HPDE6-E6E7 (cell line): ENCODE results near the gene INO80E.

Experiments used
- DNase-seq: peaks from one replicate; pipeline ENCODE4 v3.0.0; 2011; ENCODE audit warnings: missing footprints; ENCODE audit errors: extremely low spot score

INO80E gene

GRCh38 chr16:29975811-29976511 is 20.1 kb upstream of the INO80E start:
- no peak for DNase-seq

- no peak for DNase-seq
Observed at GRCh38 chr16:29977063-29977825, 18.8 kb upstream of the INO80E start.

DNA sequence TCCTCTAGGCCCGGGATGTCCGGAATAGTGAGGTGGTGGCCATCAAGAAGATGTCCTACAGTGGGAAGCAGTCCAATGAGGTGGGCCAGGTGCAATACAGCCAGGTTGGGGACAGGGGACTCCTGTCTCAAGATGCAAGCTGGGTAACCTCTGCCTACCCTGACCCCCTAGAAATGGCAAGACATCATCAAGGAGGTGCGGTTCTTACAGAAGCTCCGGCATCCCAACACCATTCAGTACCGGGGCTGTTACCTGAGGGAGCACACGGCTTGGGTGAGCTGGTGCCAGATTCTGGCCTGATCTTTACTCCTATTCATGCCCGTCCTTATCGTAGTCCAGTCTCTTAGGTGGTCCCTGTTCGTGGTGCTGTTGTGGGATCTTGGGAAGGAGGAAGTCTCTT is 18.0 kb upstream of the INO80E start:
- DNase-seq: no peak

DNA sequence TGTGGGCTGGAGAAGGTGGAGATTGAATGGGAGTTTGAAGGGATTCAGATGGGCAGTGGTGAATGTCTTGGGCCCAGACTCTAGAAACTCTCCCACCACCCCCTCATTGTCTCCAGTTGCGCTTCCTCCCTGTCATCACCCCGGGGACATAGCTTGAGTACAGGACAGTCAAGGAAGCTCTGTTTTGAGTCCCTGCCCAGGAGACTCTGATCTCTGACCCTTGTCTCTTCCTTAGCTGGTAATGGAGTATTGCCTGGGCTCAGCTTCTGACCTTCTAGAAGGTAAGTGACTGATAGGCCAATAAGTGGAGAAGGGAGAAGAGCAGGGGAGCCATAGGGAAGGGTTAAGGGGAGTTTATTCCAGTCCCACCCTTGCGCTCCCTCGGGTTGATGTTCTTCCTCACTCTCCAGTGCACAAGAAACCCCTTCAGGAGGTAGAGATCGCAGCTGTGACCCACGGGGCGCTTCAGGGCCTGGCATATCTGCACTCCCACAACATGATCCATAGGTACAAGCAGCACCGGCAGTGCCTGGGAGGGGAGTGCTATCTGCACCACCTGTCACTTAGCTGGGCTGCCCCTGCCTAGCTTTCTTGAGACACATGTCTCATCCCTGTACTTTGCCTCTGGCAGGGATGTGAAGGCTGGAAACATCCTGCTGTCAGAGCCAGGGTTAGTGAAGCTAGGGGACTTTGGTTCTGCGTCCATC is 17.3 kb upstream of the INO80E start:
- no peak for DNase-seq

GRCh38 chr16:29982560-29983419 is 13.3 kb upstream of the INO80E start:
- no peak for DNase-seq

- no peak for DNase-seq
Observed at GRCh38 chr16:29983420-29984136, 12.5 kb upstream of the INO80E start.

- DNase-seq: no peak
Observed at GRCh38 chr16:29984137-29984763, 11.8 kb upstream of the INO80E start.

- no peak for DNase-seq
Observed at GRCh38 chr16:29984764-29985147, 11.3 kb upstream of the INO80E start.

DNA sequence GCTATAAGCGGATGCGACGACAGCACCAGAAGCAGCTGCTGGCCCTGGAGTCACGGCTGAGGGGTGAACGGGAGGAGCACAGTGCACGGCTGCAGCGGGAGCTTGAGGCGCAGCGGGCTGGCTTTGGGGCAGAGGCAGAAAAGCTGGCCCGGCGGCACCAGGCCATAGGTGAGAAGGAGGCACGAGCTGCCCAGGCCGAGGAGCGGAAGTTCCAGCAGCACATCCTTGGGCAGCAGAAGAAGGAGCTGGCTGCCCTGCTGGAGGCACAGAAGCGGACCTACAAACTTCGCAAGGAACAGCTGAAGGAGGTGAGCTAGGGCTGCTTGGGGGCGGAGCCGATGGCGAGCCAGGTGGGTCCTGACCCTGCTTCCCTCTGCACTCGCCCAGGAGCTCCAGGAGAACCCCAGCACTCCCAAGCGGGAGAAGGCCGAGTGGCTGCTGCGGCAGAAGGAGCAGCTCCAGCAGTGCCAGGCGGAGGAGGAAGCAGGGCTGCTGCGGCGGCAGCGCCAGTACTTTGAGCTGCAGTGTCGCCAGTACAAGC is 10.7 kb upstream of the INO80E start:
- no peak for DNase-seq

DNA sequence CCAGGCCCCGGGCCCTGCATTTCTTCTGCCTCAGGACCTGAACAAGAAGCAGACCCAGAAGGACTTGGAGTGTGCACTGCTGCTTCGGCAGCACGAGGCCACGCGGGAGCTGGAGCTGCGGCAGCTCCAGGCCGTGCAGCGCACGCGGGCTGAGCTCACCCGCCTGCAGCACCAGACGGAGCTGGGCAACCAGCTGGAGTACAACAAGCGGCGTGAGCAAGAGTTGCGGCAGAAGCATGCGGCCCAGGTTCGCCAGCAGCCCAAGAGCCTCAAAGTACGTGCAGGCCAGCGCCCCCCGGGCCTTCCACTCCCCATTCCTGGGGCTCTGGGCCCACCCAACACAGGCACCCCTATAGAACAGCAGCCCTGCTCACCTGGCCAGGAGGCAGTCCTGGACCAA is 9.8 kb upstream of the INO80E start:
- DNase-seq: no peak

- no peak for DNase-seq
Observed at GRCh38 chr16:29986931-29987330, 9.1 kb upstream of the INO80E start.

DNA sequence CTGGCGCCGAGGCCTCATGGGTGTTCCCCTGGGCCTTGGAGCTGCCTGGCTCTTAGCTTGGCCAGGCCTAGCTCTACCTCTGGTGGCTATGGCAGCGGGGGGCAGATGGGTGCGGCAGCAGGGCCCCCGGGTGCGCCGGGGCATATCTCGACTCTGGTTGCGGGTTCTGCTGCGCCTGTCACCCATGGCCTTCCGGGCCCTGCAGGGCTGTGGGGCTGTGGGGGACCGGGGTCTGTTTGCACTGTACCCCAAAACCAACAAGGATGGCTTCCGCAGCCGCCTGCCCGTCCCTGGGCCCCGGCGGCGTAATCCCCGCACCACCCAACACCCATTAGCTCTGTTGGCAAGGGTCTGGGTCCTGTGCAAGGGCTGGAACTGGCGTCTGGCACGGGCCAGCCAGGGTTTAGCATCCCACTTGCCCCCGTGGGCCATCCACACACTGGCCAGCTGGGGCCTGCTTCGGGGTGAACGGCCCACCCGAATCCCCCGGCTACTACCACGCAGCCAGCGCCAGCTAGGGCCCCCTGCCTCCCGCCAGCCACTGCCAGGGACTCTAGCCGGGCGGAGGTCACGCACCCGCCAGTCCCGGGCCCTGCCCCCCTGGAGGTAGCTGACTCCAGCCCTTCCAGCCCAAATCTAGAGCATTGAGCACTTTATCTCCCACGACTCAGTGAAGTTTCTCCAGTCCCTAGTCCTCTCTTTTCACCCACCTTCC is 8.5 kb upstream of the INO80E start:
- DNase-seq: no peak

DNA sequence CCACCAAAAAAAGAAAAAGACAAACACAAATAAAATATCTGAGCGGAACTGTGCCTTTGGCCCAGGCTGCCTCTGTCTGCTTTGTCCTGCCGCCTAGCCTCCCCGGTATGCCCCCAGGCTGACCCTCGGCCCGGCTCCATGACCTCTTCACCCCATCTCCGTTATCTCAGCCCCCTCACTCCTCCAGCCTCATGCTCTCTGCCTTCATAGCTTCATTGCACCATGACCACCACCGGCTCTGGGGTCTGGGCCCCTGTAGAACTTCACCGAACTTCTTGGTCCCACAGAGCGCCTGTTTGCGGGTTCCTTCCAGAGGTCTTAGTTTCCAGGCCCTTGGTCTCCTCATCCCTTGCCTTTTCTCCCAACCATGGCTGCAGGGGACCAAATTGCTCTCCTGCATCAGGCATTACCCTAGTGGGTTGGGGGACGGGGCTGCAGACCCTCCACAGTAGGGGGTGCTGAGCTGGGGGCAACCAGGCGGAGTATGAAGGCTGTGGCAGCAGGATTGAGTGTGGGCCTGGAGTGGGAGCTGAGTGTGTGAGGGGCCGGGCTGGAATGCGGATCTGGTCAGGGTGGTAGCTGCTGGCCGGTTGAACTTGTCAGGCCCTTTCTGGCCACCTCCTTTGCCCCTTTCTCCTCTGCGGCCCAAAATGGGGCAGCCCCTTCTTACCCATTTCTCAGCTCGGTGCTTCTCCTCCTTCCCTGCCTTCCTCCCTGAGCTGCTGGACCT is 7.5 kb upstream of the INO80E start:
- no peak for DNase-seq

GRCh38 chr16:29989111-29989858 is 6.8 kb upstream of the INO80E start:
- no peak for DNase-seq

DNA sequence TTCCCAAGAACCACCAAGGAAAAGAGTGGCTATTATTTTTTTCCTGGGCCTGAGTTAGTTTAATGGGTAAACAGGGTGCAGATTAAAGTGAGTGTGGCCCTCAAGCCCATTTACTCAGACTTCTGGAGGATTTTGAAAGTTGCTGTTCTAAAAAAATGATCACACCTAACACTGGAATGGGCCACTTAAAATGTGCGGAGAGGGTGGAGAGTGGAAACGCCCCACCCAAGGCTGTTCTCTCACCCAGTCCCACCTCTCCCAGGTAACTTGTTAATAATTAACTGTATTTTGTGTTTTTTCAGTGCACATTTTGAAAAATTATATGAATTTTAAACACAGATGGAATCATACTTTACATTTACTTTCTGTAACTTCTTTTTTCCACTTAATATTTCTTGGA is 6.0 kb upstream of the INO80E start:
- no peak for DNase-seq

GRCh38 chr16:29990883-29991570 is 5.0 kb upstream of the INO80E start:
- DNase-seq: no peak

DNA sequence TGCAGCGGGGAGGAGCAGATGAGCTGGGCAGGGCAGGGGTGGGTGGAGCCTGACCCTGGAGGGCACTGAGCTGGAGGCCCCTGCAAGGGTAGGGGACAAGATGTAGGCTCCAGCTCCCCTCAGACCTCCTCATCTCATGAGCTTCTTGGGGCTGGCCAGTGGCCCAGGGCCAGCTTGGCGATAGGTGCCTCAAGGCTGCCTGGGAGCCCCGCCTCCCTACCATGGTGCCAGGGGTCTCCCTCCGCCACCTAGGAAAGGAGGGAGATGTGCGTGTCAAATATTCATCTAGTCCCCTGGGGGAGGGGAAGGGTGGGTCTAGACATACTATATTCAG is 4.5 kb upstream of the INO80E start:
- DNase-seq: no peak
